ENCODE data around the gene NSD2.

DNA sequence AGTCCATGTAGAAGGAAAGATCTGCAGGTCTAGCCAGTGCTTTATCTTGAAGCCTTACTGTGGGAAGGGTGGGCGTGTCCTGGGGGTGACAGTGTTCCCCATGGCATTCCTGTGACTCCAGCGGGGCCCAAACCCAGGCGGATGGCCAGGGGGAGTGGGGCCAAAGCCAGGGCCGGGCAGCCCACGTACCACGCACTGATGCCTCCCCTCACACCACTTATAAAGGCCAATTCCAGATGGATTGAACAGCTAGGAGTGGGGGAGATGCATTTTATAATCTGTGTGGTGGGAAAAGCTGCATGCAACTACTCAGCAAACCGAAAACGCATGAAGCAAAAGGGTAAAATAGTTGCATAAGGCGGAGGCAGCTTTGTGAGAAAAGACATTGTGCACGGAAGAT lies 101.2 kb downstream of the NSD2 start:
- no peak for TF ChIP-seq ELF4 (IDR thresholded peaks at IDR 0.05)
- TF ChIP-seq SUZ12 (IDR thresholded peaks at IDR 0.05) = no peak
- no peak for TF ChIP-seq L3MBTL2 (conservative IDR thresholded peaks at IDR 0.05)
- TF ChIP-seq FOXM1 (IDR thresholded peaks at IDR 0.05; ENCODE audit: borderline replicate concordance) = no peak
- no peak for TF ChIP-seq ARNT (IDR thresholded peaks at IDR 0.05)
- TF ChIP-seq FOXA1 (IDR thresholded peaks at IDR 0.05) = no peak
- TF ChIP-seq HDGF (IDR thresholded peaks at IDR 0.05; ENCODE audit: borderline replicate concordance) = no peak
- TF ChIP-seq ZNF384 (IDR thresholded peaks at IDR 0.05) = no peak
- no peak for TF ChIP-seq FOXK2 (IDR thresholded peaks at IDR 0.05)
- no peak for TF ChIP-seq BHLHE40 (IDR thresholded peaks at IDR 0.05; ENCODE audit: borderline replicate concordance)
